Ramos (cell line): ENCODE measurements around the gene CFAP97D2.
"Not testable (repeated sequence)": the region's sequence is repeated elsewhere in the genome, so short reads cannot be mapped to it uniquely, and the experiment has no call there.

Experiments used
- in situ Hi-C: fragments of 300-500 bp; cut with MboI; formaldehyde crosslinking; loops from one replicate; pipeline ENCODE4 v1.14.3; 2022; ENCODE audit warnings: low sequenced_read_pairs; ENCODE audit not compliant: unreplicated experiment

Gene CFAP97D2

GRCh38 chr13:114179087-114179658 lies at the start of gene CFAP97D2:
CFAP97D2 (plus strand) TSS chr13:114179257; CDS start chr13:114179331, 74 bp downstream.
- in situ Hi-C loops = no loop called here

- in situ Hi-C loops = no loop called here
These were observed 49.4 kb upstream of the CFAP97D2 start for GRCh38 chr13:114129649-114130062.

GRCh38 chr13:114130131-114130836 lies 48.8 kb upstream of the CFAP97D2 start:
- in situ Hi-C loops = no loop called here

DNA sequence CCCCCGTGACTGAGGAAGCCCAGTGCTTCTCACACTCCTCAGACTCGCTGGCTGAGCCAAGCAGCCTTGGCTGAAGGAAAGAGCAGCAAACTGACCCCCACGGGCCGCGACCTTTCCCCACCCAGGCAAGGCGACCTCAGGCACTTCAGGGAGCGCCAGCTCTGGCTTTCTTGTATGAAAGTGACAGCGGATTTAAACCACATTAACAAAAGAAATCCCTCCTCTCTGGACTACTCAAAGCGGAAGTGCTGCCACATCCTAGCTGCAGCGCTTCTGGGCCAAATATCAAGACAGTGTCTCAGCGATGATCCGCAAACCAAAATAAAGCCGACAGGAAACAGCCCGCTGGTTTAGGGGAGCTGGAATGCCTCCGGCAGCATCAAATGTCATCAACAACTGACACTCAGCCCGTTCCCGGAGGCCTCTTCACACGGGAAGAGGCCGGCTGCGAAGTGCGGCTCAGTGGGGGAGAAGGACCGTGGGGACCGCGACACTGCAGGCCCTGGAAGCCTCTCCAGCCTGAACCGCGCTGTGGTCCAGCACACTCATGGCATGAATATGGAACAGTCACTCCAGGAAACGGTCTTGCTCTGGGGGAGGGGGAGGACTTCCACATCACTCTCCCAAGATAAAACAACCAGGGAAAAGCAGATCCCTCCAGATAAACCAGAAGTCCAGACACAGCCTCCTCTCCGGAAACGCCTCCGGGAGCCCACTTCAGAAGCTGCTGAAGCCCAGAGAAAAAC lies 48.0 kb upstream of the CFAP97D2 start:
- in situ Hi-C loops = no loop called here

DNA sequence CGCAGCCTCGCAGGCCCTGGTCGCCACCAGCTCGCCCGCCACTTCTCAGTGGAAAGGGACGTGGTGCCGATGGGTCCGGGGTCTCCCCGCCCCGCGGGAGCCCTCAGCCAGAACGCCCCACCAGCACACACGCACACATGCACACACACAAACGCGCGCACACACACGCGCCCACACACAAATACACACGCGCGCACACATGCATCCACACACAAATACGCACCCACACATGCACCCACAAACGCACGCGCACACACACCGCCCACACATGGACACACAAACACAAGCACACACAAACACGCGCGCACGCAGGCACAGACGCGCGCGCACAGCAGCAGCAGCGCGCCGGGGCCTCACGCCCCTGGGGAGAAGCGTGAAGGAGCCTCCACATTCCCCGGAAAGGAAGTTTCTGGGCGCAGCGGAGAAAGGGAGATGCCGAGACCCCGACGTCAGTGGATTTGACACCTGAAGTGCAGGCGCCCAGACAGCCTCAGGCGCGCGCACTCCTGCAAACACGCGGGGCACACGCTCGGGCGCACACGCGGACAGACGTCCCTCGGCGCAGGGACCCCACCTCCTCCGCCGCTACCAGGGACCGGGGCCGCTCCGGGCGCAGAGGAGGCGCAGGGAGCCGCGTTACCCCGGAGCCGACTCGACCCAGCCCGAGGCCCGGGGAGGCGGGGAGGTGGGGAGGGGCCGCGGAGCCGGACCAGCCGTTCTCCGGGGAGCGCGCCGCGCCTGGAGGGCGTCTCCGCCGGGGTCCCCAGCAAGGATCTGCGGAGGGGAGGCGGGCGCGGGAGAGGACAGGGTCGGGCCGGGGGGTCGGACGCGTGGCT lies 47.3 kb upstream of the CFAP97D2 start:
- in situ Hi-C loops = no loop called here

- in situ Hi-C loops = no loop called here
These were observed 46.5 kb upstream of the CFAP97D2 start, which contains the start of gene RASA3 for GRCh38 chr13:114132419-114133121. RASA3 (minus strand) TSS chr13:114132623; CDS start chr13:114132489, 134 bp downstream.

DNA sequence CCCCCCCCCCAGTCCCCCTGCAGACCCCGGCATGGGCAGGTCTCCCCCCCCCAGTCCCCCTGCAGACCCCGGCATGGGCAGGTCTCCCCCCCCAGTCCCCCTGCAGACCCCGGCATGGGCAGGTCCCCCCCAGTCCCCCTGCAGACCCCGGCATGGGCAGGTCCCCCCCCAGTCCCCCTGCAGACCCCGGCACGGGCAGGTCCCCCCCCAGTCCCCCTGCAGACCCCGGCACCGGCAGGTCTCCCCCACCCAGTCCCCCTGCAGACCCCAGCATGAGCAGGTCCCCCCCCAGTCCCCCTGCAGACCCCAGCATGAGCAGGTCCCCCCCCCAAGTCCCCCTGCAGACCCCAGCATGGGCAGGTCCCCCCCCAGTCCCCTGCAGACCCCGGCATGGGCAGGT lies 45.9 kb upstream of the CFAP97D2 start:
- in situ Hi-C loops = not testable (repeated sequence)

- in situ Hi-C loops = not testable (repeated sequence)
These were observed 45.5 kb upstream of the CFAP97D2 start for GRCh38 chr13:114133552-114133951.

DNA sequence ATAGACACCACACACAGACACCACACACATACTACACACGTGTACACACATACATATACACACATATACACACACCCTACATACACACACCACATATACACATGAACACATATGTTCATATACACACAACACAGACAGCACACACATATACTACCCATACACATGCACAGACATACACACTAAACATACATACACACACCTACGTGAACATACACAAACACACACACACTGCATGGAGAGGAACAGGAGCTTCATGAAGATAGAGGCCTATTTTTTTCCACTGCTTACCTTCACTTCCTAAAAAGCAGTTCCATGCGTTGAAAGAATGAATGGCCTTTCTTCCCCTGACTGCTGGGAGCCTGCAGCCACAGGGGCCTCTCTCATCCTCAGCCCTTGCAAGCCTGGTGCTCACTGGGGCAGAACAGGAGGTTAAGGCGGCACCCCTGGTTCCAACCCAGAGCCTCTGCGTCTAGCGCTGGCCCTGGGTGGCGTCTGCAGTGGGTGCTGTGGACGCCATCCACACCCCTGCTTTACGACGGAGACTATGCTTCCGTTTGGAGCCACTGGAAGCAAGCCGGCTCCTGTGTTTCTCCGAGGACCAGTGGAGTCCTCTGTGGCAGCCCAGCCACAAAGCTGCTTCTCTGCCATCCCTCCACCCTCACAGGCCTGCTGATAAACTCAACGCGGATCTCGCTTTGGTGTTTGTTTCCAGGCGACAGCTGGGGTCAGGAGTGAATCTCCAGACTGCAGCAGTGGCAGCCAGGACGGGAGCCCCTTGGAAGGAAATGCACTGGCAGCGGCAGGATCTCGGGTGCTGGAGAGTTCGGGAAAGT lies 44.7 kb upstream of the CFAP97D2 start:
- in situ Hi-C loops = no loop called here

GRCh38 chr13:114134944-114135610 lies 44.0 kb upstream of the CFAP97D2 start:
- in situ Hi-C loops = no loop called here

GRCh38 chr13:114135731-114136171 lies 43.3 kb upstream of the CFAP97D2 start:
- in situ Hi-C loops = no loop called here

GRCh38 chr13:114136576-114136975 lies 42.5 kb upstream of the CFAP97D2 start:
- in situ Hi-C loops = no loop called here

- in situ Hi-C loops = no loop called here
These were observed 38.7 kb upstream of the CFAP97D2 start for GRCh38 chr13:114140131-114140905.

DNA sequence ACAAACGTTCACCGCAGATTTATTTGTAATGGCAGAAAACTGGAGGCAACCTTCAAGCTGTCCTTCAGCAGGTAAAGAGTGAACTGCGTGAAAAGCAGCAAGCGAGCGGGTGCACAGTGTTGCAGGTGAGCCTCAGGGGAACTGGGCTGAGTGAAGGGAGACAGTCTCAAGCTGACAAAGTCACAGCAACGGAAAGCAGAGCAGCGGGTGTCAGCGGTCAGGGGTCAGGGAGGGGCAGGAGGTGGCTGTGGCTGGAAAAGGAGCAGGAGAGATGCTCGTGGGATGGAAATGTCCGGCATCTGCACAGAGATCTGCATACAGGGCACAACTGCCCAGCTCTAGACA lies 38.2 kb upstream of the CFAP97D2 start:
- in situ Hi-C loops = no loop called here

DNA sequence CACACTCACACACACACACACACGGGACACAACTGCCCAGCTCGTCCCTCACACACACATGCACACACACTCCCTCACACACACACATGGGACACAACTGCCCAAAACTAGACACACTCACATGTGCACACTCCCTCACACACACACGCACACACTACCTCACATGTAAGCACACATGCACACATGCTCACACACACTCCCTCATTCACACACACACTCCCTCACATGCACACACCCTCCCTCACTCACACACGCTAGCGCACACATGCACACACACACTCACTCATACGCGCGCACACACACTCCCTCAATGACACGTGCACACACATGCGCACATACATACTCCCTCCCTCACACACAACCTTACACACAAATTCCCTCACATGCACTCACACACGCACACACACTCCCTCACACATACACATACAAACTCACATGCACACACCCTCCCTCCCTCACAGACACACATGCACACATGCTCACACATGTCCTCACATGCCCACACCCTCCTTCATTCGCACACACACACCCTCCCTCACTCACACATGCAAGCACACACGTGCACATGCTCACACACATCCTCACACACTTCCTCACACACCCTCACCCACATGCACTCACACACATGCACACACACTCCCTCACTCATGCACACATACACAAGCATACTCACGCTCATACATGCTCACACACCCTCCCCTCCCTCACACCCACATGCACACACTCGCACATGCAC lies 37.6 kb upstream of the CFAP97D2 start:
- in situ Hi-C loops = no loop called here

GRCh38 chr13:114142137-114142550 lies 36.9 kb upstream of the CFAP97D2 start:
- in situ Hi-C loops = no loop called here
